ENCODE measurements around the gene PIK3R5.

- TF ChIP-seq POLR2A (IDR thresholded peaks at IDR 0.05; ENCODE audit: low read length) (no peak), GATA1 (IDR thresholded peaks at IDR 0.05; ENCODE audit: low read depth, low read length) (no peak)
Measured at GRCh38 chr17:8887834-8888703, 77.4 kb downstream of the PIK3R5 start.

Data from erythroblast (primary cell).